Fibroblast of gingiva (primary cell): ENCODE data around the gene SEMA3A.
A peak's percentile ranks its signal among the peaks of the same experiment; 100 is the strongest.
"Not testable (repeated sequence)": the region's sequence is repeated elsewhere in the genome, so short reads cannot be mapped to it uniquely, and the experiment has no call there.

ENCODE experiments used
- DNase-seq: peaks from one replicate; pipeline ENCODE4 v3.0.0-alpha.2; 2011; ENCODE audit warnings: low read depth

Gene SEMA3A

GRCh38 chr7:84108787-84109186 is 85.8 kb downstream of the SEMA3A start:
- DNase-seq, result no peak

GRCh38 chr7:84108119-84108518 is 86.5 kb downstream of the SEMA3A start:
- DNase-seq, result no peak

- DNase-seq, result no peak
Measured at GRCh38 chr7:84107259-84107658, 87.3 kb downstream of the SEMA3A start.

- DNase-seq, result no peak
Measured at GRCh38 chr7:84106291-84106690, 88.3 kb downstream of the SEMA3A start.

- DNase-seq, result peak; percentile 44
Measured at GRCh38 chr7:84105586-84105985, 89.0 kb downstream of the SEMA3A start.

- DNase-seq, result no peak
Measured at GRCh38 chr7:84104826-84105225, 89.8 kb downstream of the SEMA3A start.

GRCh38 chr7:84102213-84102612 is 92.4 kb downstream of the SEMA3A start:
- DNase-seq, result peak; percentile 49

GRCh38 chr7:84100866-84101265 is 93.7 kb downstream of the SEMA3A start:
- DNase-seq, result peak; percentile 16

- DNase-seq, result no peak
Measured at GRCh38 chr7:84095971-84096370, 98.6 kb downstream of the SEMA3A start.

- DNase-seq, result no peak
Measured at GRCh38 chr7:84092207-84092606, 102.4 kb downstream of the SEMA3A start.

- no peak for DNase-seq
Measured at GRCh38 chr7:84091318-84091717, 103.3 kb downstream of the SEMA3A start.

- DNase-seq, result no peak
Measured at GRCh38 chr7:84088802-84089201, 105.8 kb downstream of the SEMA3A start.

GRCh38 chr7:84085998-84086397 is 108.6 kb downstream of the SEMA3A start:
- DNase-seq, result no peak

- DNase-seq, result no peak
Measured at GRCh38 chr7:84085147-84085546, 109.4 kb downstream of the SEMA3A start.

- no peak for DNase-seq
Measured at GRCh38 chr7:84083846-84084245, 110.7 kb downstream of the SEMA3A start.

GRCh38 chr7:84081973-84082522 is 112.5 kb downstream of the SEMA3A start:
- no peak for DNase-seq

- no peak for DNase-seq
Measured at GRCh38 chr7:84077336-84077735, 117.3 kb downstream of the SEMA3A start.

- DNase-seq, result no peak
Measured at GRCh38 chr7:84076219-84076618, 118.4 kb downstream of the SEMA3A start.

- peak; percentile 75 for DNase-seq
Measured at GRCh38 chr7:84073186-84073875, 121.3 kb downstream of the SEMA3A start.

- peak; percentile 2 for DNase-seq
Measured at GRCh38 chr7:84070770-84071169, 123.8 kb downstream of the SEMA3A start.

- DNase-seq, result no peak
Measured at GRCh38 chr7:84069999-84070500, 124.5 kb downstream of the SEMA3A start.

GRCh38 chr7:84069033-84069432 is 125.6 kb downstream of the SEMA3A start:
- DNase-seq, result no peak

- not testable (repeated sequence) for DNase-seq
Measured at GRCh38 chr7:84062489-84062901, 132.1 kb downstream of the SEMA3A start.

GRCh38 chr7:84060760-84061261 is 133.8 kb downstream of the SEMA3A start:
- no peak for DNase-seq
